SU-DHL-6 (cell line): Measurements from ENCODE around the gene LPCAT2.
"Not testable (repeated sequence)": the region's sequence is repeated elsewhere in the genome, so short reads cannot be mapped to it uniquely, and the experiment has no call there.

Experiments used
- H2AFZ ChIP-seq: fragments of 200-600 bp; sonication (generic); 2 replicates; pipeline ENCODE4 v1.6.1; 2014; ENCODE audit warnings: low read depth, mild to moderate bottlenecking, moderate library complexity, mixed read lengths, antibody characterized with exemption, low read length; ENCODE audit not compliant: severe bottlenecking
- H3F3A ChIP-seq: fragments of 200-600 bp; shearing (Covaris generic); 2 replicates; pipeline ENCODE4 v1.6.0; 2016; ENCODE audit warnings: antibody characterized with exemption, mild to moderate bottlenecking; ENCODE audit not compliant: insufficient read depth
- H3K27ac ChIP-seq: fragments of 200-600 bp; sonication (generic); 2 replicates; pipeline ENCODE4 v1.5.1; 2016; ENCODE audit warnings: low read depth, mild to moderate bottlenecking, low read length, moderate library complexity, mixed read lengths
- H3K27me3 ChIP-seq: fragments of 200-600 bp; sonication (generic), shearing (Covaris generic); 2 replicates; pipeline ENCODE4 v1.6.0; 2014; ENCODE audit warnings: mild to moderate bottlenecking, low read length
- H3K36me3 ChIP-seq: fragments of 200-600 bp; sonication (generic); 2 replicates; pipeline ENCODE4 v1.6.1; 2014; ENCODE audit warnings: mild to moderate bottlenecking, low read length, mixed read lengths
- H3K4me2 ChIP-seq: fragments of 300-600, 200-600 bp; shearing (Covaris generic), sonication (generic); 2 replicates; pipeline ENCODE4 v1.6.0; 2014; ENCODE audit warnings: low read length, low read depth, mild to moderate bottlenecking; ENCODE audit not compliant: poor library complexity, severe bottlenecking
- H3K4me3 ChIP-seq: fragments of 200-600 bp; sonication (generic); 2 replicates; pipeline ENCODE4 v1.5.1; 2014; ENCODE audit warnings: antibody characterized with exemption, low read length, mild to moderate bottlenecking, mixed read lengths; ENCODE audit not compliant: insufficient read depth, poor library complexity, severe bottlenecking
- H3K79me2 ChIP-seq: fragments of 200-600 bp; sonication (generic); 2 replicates; pipeline ENCODE4 v1.6.1; 2014; ENCODE audit warnings: mild to moderate bottlenecking, low read length, moderate library complexity; ENCODE audit not compliant: insufficient read depth
- H3K9ac ChIP-seq: fragments of 200-600 bp; sonication (generic); 2 replicates; pipeline ENCODE4 v1.7.0; 2014; ENCODE audit warnings: mild to moderate bottlenecking, low read length
- H3K9me2 ChIP-seq: fragments of 200-600 bp; sonication (generic); replicated peaks from 2 replicates; pipeline ENCODE4 v1.6.1; 2014; ENCODE audit warnings: low read length; ENCODE audit not compliant: insufficient read depth
- H3K9me3 ChIP-seq: fragments of 200-600 bp; sonication (generic); 2 replicates; pipeline ENCODE4 v1.6.1; 2014; ENCODE audit warnings: low read length, mixed read lengths; ENCODE audit not compliant: insufficient read depth
- H4K20me1 ChIP-seq: fragments of 200-600 bp; sonication (generic); 2 replicates; pipeline ENCODE4 v1.6.1; 2014; ENCODE audit warnings: low read depth, mild to moderate bottlenecking, antibody characterized with exemption, low read length, moderate library complexity, mixed read lengths
- EZH2phosphoT487 ChIP-seq: fragments of 200-600 bp; sonication (generic), shearing (Covaris generic); conservative IDR thresholded peaks from 2 replicates; pipeline ENCODE4 v1.6.1; 2018; ENCODE audit warnings: mild to moderate bottlenecking, antibody characterized with exemption, low read length, moderate library complexity, mixed read lengths
- TF ChIP-seq, protein P1 (sequence below): fragments of 200-600 bp; sonication (generic); IDR thresholded peaks from one replicate; pipeline ENCODE4 v1.5.1; 2017; ENCODE audit warnings: antibody characterized with exemption, mild to moderate bottlenecking, low read length, moderate library complexity; ENCODE audit not compliant: insufficient read depth, poor library complexity, severe bottlenecking

The LPCAT2 gene

DNA sequence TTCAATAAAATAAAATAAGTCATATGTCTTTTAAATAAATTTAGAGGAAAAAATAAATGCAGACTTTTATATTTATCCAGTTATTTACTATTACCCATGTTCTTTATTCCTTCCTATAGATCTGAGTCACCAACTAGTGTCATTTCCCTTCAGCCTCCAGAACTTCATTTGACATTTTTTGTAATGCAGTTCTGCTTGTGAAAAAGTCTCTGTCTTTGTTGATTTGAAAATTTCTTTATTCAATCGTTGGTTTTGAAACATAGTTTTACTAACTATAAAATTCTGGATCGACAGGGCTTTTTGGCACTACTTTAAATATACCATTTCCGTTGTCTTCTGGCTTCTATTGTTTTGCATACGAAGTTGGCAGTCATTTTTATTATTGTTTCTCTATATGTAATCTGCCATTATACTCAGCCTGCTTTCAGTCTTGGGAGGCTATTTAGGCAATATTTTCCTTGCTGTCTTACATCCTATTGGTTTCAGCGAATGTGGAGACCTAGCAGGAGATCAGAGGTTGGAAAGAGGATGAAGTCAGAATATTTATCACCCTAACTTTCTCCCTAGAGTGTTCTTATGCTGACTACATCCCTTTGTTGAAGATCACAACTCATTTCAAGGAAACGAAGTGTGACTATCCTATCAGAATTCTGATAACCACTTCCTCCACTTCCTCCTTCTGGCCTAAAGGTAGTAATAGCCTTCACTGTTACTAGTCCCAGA lies 104.9 kb downstream of the LPCAT2 start:
- no peak overlapping the region for H3K4me2 ChIP-seq
- H3K9me3 ChIP-seq, result no peaks in the 10 kb centered on the region
- no peaks in the 10 kb centered on the region for H3K9me2 ChIP-seq
- H3K79me2 ChIP-seq, result no peaks in the 10 kb centered on the region
- TF ChIP-seq, protein P1, sequence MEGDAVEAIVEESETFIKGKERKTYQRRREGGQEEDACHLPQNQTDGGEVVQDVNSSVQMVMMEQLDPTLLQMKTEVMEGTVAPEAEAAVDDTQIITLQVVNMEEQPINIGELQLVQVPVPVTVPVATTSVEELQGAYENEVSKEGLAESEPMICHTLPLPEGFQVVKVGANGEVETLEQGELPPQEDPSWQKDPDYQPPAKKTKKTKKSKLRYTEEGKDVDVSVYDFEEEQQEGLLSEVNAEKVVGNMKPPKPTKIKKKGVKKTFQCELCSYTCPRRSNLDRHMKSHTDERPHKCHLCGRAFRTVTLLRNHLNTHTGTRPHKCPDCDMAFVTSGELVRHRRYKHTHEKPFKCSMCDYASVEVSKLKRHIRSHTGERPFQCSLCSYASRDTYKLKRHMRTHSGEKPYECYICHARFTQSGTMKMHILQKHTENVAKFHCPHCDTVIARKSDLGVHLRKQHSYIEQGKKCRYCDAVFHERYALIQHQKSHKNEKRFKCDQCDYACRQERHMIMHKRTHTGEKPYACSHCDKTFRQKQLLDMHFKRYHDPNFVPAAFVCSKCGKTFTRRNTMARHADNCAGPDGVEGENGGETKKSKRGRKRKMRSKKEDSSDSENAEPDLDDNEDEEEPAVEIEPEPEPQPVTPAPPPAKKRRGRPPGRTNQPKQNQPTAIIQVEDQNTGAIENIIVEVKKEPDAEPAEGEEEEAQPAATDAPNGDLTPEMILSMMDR, result no peak
- no peak for TF ChIP-seq EZH2phosphoT487
- no peak overlapping the region for H3K27ac ChIP-seq
- no peaks in the 10 kb centered on the region for H3K36me3 ChIP-seq
- no peak overlapping the region for H3K9ac ChIP-seq
- no peaks in the 10 kb centered on the region for H4K20me1 ChIP-seq
- no peaks in the 10 kb centered on the region for H3K27me3 ChIP-seq
- H2AFZ ChIP-seq, result no peak overlapping the region
- H3K4me3 ChIP-seq, result no peak overlapping the region
- H3F3A ChIP-seq, result no peaks in the 10 kb centered on the region

DNA sequence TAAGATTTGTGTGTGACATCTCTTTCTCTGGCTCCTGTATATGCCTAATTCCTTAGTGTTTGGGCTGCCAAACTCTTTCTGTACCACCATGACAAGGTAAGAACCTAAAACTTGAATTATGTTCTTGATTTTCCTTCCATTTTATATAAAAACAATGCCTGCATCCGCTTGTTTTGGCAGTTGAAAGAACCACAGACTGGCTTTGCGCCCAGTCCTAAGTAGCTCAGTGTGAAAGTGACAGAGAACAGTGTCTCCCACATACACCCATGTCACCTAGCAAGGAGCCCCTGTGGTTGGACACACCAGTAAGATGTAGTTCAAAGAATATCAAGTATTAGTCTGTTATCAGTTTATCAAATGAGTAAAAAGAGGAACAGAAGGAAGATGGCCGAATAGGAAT lies 106.2 kb downstream of the LPCAT2 start:
- Histone ChIP-seq H3K4me3 (no peak overlapping the region), H3K9ac (no peak overlapping the region), H3K27ac (no peak overlapping the region), H3K9me2 (no peaks in the 10 kb centered on the region), H3K79me2 (no peaks in the 10 kb centered on the region), H3K27me3 (no peaks in the 10 kb centered on the region), H3K36me3 (no peaks in the 10 kb centered on the region), H4K20me1 (no peaks in the 10 kb centered on the region), H2AFZ (no peak overlapping the region), H3K9me3 (no peaks in the 10 kb centered on the region), H3F3A (no peaks in the 10 kb centered on the region), H3K4me2 (no peak overlapping the region)
- no peak for TF ChIP-seq EZH2phosphoT487
- TF ChIP-seq, protein P1, result no peak

DNA sequence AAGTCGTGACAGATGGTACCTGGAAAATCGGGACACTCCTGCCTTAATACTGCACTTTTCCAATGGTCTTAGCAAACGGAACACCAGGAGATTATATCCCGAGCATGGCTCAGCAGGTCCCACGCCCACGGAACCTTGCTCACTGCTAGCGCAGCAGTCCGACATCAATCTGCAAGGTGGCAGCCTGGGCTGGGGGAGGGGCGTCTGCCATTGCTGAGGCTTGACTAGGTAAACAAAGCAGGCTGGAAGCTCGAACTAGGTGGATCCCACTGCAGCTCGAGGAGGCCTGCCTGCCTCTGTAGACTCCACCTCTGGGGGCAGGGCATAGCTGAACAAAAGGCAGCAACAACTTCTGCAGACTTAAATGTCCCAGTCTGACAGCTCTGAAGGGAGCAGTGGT lies 106.8 kb downstream of the LPCAT2 start:
- not testable (repeated sequence) for H3K4me2 ChIP-seq, H3K4me3 ChIP-seq, H3K9me3 ChIP-seq, H4K20me1 ChIP-seq, H3K79me2 ChIP-seq, H3K36me3 ChIP-seq, H2AFZ ChIP-seq, H3K27me3 ChIP-seq, H3F3A ChIP-seq, H3K9me2 ChIP-seq, H3K9ac ChIP-seq, H3K27ac ChIP-seq

DNA sequence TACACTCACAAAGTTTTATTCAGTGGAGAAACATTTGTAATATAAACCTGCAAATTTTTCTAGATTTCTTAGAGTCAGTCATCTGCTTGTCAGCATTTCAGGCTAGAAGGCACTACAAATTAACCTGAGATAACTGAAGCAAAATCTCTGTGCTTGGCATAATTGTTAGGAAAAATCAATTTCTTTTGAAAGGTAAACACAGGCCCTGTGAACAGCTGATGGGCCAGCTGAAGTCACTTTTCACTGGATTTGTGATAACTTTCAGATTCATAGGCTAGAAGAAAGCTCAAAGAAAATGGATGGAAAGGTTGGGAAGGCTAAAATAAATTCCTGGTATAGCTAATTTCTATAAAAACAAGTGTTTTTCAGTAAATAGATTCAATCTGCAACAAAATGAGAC lies 112.9 kb downstream of the LPCAT2 start:
- no peaks in the 10 kb centered on the region for H3K9me3 ChIP-seq
- no peak overlapping the region for H3K4me3 ChIP-seq
- no peak overlapping the region for H2AFZ ChIP-seq
- H3F3A ChIP-seq, result no peaks in the 10 kb centered on the region
- H3K9me2 ChIP-seq, result no peaks in the 10 kb centered on the region
- H3K27me3 ChIP-seq, result no peaks in the 10 kb centered on the region
- H4K20me1 ChIP-seq, result no peaks in the 10 kb centered on the region
- H3K79me2 ChIP-seq, result no peaks in the 10 kb centered on the region
- no peak overlapping the region for H3K9ac ChIP-seq
- TF ChIP-seq, protein P1, result no peak
- TF ChIP-seq EZH2phosphoT487, result no peak
- H3K27ac ChIP-seq, result no peak overlapping the region
- H3K36me3 ChIP-seq, result no peaks in the 10 kb centered on the region
- H3K4me2 ChIP-seq, result no peak overlapping the region
